ENCODE data around the gene STC2. TPM values are rescaled to one million over a fixed set of nuclear protein-coding genes. Genes with fewer than 3 reads are reported as not detected.

The STC2 gene
- total RNA-seq, 1 experiment from 2014 or later: 114 TPM

GRCh38 chr5:173333925-173334661, 5.9 kb upstream of the STC2 start:
- Histone ChIP-seq H3K27ac (no peak overlapping the region), H3K9me3 (replicated peaks) (no peaks in the 10 kb centered on the region), H3K36me3 (no peaks in the 10 kb centered on the region), H3K4me1 (peaks cover 12% of the 10 kb centered on the region), H3K4me3 (no peak overlapping the region), H3K27me3 (no peaks in the 10 kb centered on the region)
- no peak for DNase-seq

GRCh38 chr5:173331956-173332479, 3.8 kb upstream of the STC2 start:
- H3K9me3 ChIP-seq (replicated peaks): no peaks in the 10 kb centered on the region
- DNase-seq: peak; percentile 86 to 92
- H3K4me3 ChIP-seq: no peak overlapping the region
- H3K27me3 ChIP-seq: no peaks in the 10 kb centered on the region
- H3K27ac ChIP-seq: no peak overlapping the region
- H3K4me1 ChIP-seq: peaks cover 12% of the 10 kb centered on the region
- peaks cover 9% of the 10 kb centered on the region for H3K36me3 ChIP-seq

- Histone ChIP-seq H3K36me3 (peaks cover 14% of the 10 kb centered on the region), H3K4me1 (peaks cover 12% of the 10 kb centered on the region), H3K27ac (no peak overlapping the region), H3K4me3 (no peak overlapping the region), H3K9me3 (replicated peaks) (no peaks in the 10 kb centered on the region), H3K27me3 (no peaks in the 10 kb centered on the region)
- DNase-seq: no peak
Measured at GRCh38 chr5:173331287-173331686, 3.1 kb upstream of the STC2 start.

- peaks cover 21% of the 10 kb centered on the region for H3K36me3 ChIP-seq
- H3K4me1 ChIP-seq: peaks cover 12% of the 10 kb centered on the region
- peak overlapping the region; percentile 86 for H3K4me3 ChIP-seq
- no peaks in the 10 kb centered on the region for H3K9me3 ChIP-seq (replicated peaks)
- no peak for DNase-seq
- H3K27me3 ChIP-seq: no peaks in the 10 kb centered on the region
- peak overlapping the region; percentile 45 for H3K27ac ChIP-seq
Measured at GRCh38 chr5:173330338-173331206, 2.4 kb upstream of the STC2 start.

- Histone ChIP-seq H3K27ac (peak overlapping the region; percentile 78), H3K27me3 (no peaks in the 10 kb centered on the region)
- DNase-seq: peak; percentile 58 to 65
Measured at GRCh38 chr5:173329491-173330337, 1.5 kb upstream of the STC2 start.

GRCh38 chr5:173328844-173329490, 753 bp upstream of the STC2 start:
- peak overlapping the region; percentile 78 for H3K27ac ChIP-seq
- DNase-seq: peak; percentile 40 to 61
- H3K36me3 ChIP-seq: peaks cover 37% of the 10 kb centered on the region
- H3K9me3 ChIP-seq (replicated peaks): no peaks in the 10 kb centered on the region
- peaks cover 8% of the 10 kb centered on the region; the same call in 1 of the 2 replicates for H3K4me1 ChIP-seq
- H3K4me3 ChIP-seq: peak overlapping the region; percentile 86
- H3K27me3 ChIP-seq: no peaks in the 10 kb centered on the region

More at GRCh38 chr5:173329491-173330337, 1.5 kb upstream of the STC2 start:
- Histone ChIP-seq H3K4me3 (peak overlapping the region; percentile 86), H3K36me3 (peaks cover 29% of the 10 kb centered on the region), H3K9me3 (replicated peaks) (no peaks in the 10 kb centered on the region), H3K4me1 (peaks cover 15% of the 10 kb centered on the region; the same call in 1 of the 2 replicates)

GRCh38 chr5:173327084-173327947, 898 bp downstream of the STC2 start:
- DNase-seq: peak; percentile 44 to 48
- peak overlapping the region; percentile 78 for H3K27ac ChIP-seq
- H3K36me3 ChIP-seq: peaks cover 53% of the 10 kb centered on the region
- H3K4me1 ChIP-seq: 0 out of 2 replicates have a peak, but pooled peaks cover 7% of the 10 kb centered on the region
- peak overlapping the region; percentile 86 for H3K4me3 ChIP-seq
- H3K27me3 ChIP-seq: no peaks in the 10 kb centered on the region
- no peaks in the 10 kb centered on the region for H3K9me3 ChIP-seq (replicated peaks)

GRCh38 chr5:173326501-173326960, 1.7 kb downstream of the STC2 start:
- no peaks in the 10 kb centered on the region for H3K27me3 ChIP-seq
- peak; percentile 76 for DNase-seq
- H3K4me1 ChIP-seq: 0 out of 2 replicates have a peak, but pooled peaks cover 7% of the 10 kb centered on the region

GRCh38 chr5:173325091-173325698, 3.0 kb downstream of the STC2 start:
- H3K9me3 ChIP-seq (replicated peaks): no peaks in the 10 kb centered on the region
- H3K27me3 ChIP-seq: no peaks in the 10 kb centered on the region
- DNase-seq: no peak
- H3K4me1 ChIP-seq: peaks cover 11% of the 10 kb centered on the region; the same call in 1 of the 2 replicates
- peak overlapping the region; percentile 86 for H3K4me3 ChIP-seq
- peaks cover 72% of the 10 kb centered on the region for H3K36me3 ChIP-seq
- no peak overlapping the region for H3K27ac ChIP-seq

More at GRCh38 chr5:173326501-173326960, 1.7 kb downstream of the STC2 start:
- Histone ChIP-seq H3K9me3 (replicated peaks) (no peaks in the 10 kb centered on the region), H3K4me3 (peak overlapping the region; percentile 86), H3K27ac (peak overlapping the region; percentile 78), H3K36me3 (peaks cover 61% of the 10 kb centered on the region)

GRCh38 chr5:173324115-173325001, 3.9 kb downstream of the STC2 start:
- no peak for DNase-seq
- H3K9me3 ChIP-seq (replicated peaks): no peaks in the 10 kb centered on the region
- H3K4me1 ChIP-seq: peaks cover 11% of the 10 kb centered on the region
- H3K36me3 ChIP-seq: peaks cover 80% of the 10 kb centered on the region
- no peaks in the 10 kb centered on the region for H3K27me3 ChIP-seq
- no peak overlapping the region for H3K27ac ChIP-seq
- no peak overlapping the region; the same call in 1 of the 2 replicates for H3K4me3 ChIP-seq

GRCh38 chr5:173323799-173324114, 4.5 kb downstream of the STC2 start:
- no peaks in the 10 kb centered on the region for H3K9me3 ChIP-seq (replicated peaks)
- H3K4me3 ChIP-seq: no peak overlapping the region
- DNase-seq: no peak
- H3K4me1 ChIP-seq: peaks cover 11% of the 10 kb centered on the region
- no peaks in the 10 kb centered on the region for H3K27me3 ChIP-seq
- no peak overlapping the region for H3K27ac ChIP-seq
- H3K36me3 ChIP-seq: peaks cover 86% of the 10 kb centered on the region
